ENCODE results near the gene TMEM163.
"Not testable (repeated sequence)": the region's sequence is repeated elsewhere in the genome, so short reads cannot be mapped to it uniquely, and the experiment has no call there.

The TMEM163 gene

GRCh38 chr2:134573085-134573370 is 145.8 kb downstream of the TMEM163 start:
- DNase-seq, result no peak

- no peak for DNase-seq
Observed at GRCh38 chr2:134572314-134573084, 146.3 kb downstream of the TMEM163 start.

- DNase-seq, result no peak
Observed at GRCh38 chr2:134570676-134571075, 148.1 kb downstream of the TMEM163 start.

GRCh38 chr2:134568413-134568812 is 150.4 kb downstream of the TMEM163 start:
- DNase-seq, result no peak

GRCh38 chr2:134567666-134568065 is 151.1 kb downstream of the TMEM163 start:
- DNase-seq, result no peak

GRCh38 chr2:134564955-134565354 is 153.8 kb downstream of the TMEM163 start:
- not testable (repeated sequence) for DNase-seq

GRCh38 chr2:134564549-134564948 is 154.3 kb downstream of the TMEM163 start:
- peak; percentile 32 for DNase-seq

- DNase-seq, result no peak
Observed at GRCh38 chr2:134558208-134558830, 160.5 kb downstream of the TMEM163 start.

GRCh38 chr2:134555411-134555810 is 163.4 kb downstream of the TMEM163 start:
- DNase-seq, result no peak

- DNase-seq, result no peak
Observed at GRCh38 chr2:134553657-134554056, 165.1 kb downstream of the TMEM163 start.

- no peak for DNase-seq
Observed at GRCh38 chr2:134550566-134551164, 168.1 kb downstream of the TMEM163 start.

GRCh38 chr2:134549104-134549503 is 169.7 kb downstream of the TMEM163 start:
- DNase-seq, result no peak

- DNase-seq, result no peak
Observed at GRCh38 chr2:134540990-134541389, 177.8 kb downstream of the TMEM163 start.

GRCh38 chr2:134539981-134540380 is 178.8 kb downstream of the TMEM163 start:
- DNase-seq, result no peak

GRCh38 chr2:134537702-134538101 is 181.1 kb downstream of the TMEM163 start:
- DNase-seq, result no peak

GRCh38 chr2:134537121-134537520 is 181.7 kb downstream of the TMEM163 start:
- no peak for DNase-seq

GRCh38 chr2:134536296-134536695 is 182.5 kb downstream of the TMEM163 start:
- no peak for DNase-seq

GRCh38 chr2:134532537-134532936 is 186.3 kb downstream of the TMEM163 start:
- no peak for DNase-seq

GRCh38 chr2:134527381-134527780 is 191.4 kb downstream of the TMEM163 start:
- no peak for DNase-seq

GRCh38 chr2:134522496-134523455 is 196.0 kb downstream of the TMEM163 start:
- no peak for DNase-seq

- DNase-seq, result no peak
Observed at GRCh38 chr2:134518101-134518500, 200.7 kb downstream of the TMEM163 start.

GRCh38 chr2:134515137-134515536 is 203.7 kb downstream of the TMEM163 start:
- no peak for DNase-seq

GRCh38 chr2:134513465-134513804 is 205.4 kb downstream of the TMEM163 start:
- no peak for DNase-seq
